K562 (cell line): Measurements from ENCODE around the gene VPS37B.
"Not testable (repeated sequence)": the region's sequence is repeated elsewhere in the genome, so short reads cannot be mapped to it uniquely, and the experiment has no call there.

Experiments used
- CTCF ChIP-seq, 3 experiments: IDR thresholded peaks in 2 of 3; conservative IDR thresholded peaks in 1 of 3; 2 replicates each; pipeline ENCODE4 v1.5.1; 2011 to 2012; ENCODE audit warnings: low read length in 3 of 3, mild to moderate bottlenecking in 3 of 3, control low read depth in 2 of 3, improper control_type of control experiment in 1 of 3, inconsistent platforms in 1 of 3, low read depth in 1 of 3, mixed read lengths in 1 of 3, moderate library complexity in 1 of 3; ENCODE audit not compliant: insufficient read depth in 2 of 3
- EZH2 ChIP-seq: IDR thresholded peaks from 2 replicates; pipeline ENCODE4 v1.6.1; 2012; ENCODE audit warnings: low read depth, mild to moderate bottlenecking, inconsistent platforms, low read length, borderline replicate concordance
- HDAC3 ChIP-seq: fragments of 450-650 bp; IDR thresholded peaks from 2 replicates; pipeline ENCODE4 v1.6.1; 2018; ENCODE audit warnings: borderline replicate concordance, mild to moderate bottlenecking, moderate library complexity; ENCODE audit not compliant: partially characterized antibody
- L3MBTL2 ChIP-seq: fragments of 450-650 bp; IDR thresholded peaks from 2 replicates; pipeline ENCODE4 v1.6.1; 2016; ENCODE audit warnings: mild to moderate bottlenecking, moderate library complexity
- MAZ ChIP-seq, 2 experiments: fragments of 450-650 bp in 1 of 2; sonication (generic) in 1 of 2; formaldehyde crosslinking; IDR thresholded peaks in 1 of 2; conservative IDR thresholded peaks in 1 of 2; 2 replicates each; pipeline versions ENCODE4 v1.4.0 to v1.5.0; 2020; ENCODE audit warnings: mild to moderate bottlenecking in 1 of 2, missing genetic modification reagents in 1 of 2
- MYC ChIP-seq, 2 experiments: fragments of 250-450 bp in 1 of 2; sonication (Bioruptor Pico) in 1 of 2; IDR thresholded peaks; 2 replicates each; pipeline versions ENCODE4 v1.5.1 to v1.6.1; 2012 to 2021; ENCODE audit warnings: low read depth in 2 of 2, borderline replicate concordance in 1 of 2, improper control_type of control experiment in 1 of 2, low read length in 1 of 2, mild to moderate bottlenecking in 1 of 2, moderate library complexity in 1 of 2
- PCBP2 ChIP-seq: fragments of 200-400 bp; formaldehyde crosslinking; IDR thresholded peaks from 2 replicates; pipeline ENCODE4 v1.6.1; 2018; ENCODE audit warnings: low read length, low read depth, mild to moderate bottlenecking, moderate library complexity; ENCODE audit not compliant: poor library complexity, severe bottlenecking
- TAF1 ChIP-seq: IDR thresholded peaks from 2 replicates; pipeline ENCODE4 v1.6.1; 2011; ENCODE audit warnings: mild to moderate bottlenecking, low read length, moderate library complexity; ENCODE audit not compliant: insufficient read depth, control insufficient read depth, severe bottlenecking; ENCODE audit errors: extremely low read depth
- ZFP91 ChIP-seq: sonication (generic); formaldehyde crosslinking; IDR thresholded peaks from 2 replicates; pipeline ENCODE4 v1.8.0; 2022; ENCODE audit warnings: mild to moderate bottlenecking, missing genetic modification reagents
- ZNF143 ChIP-seq: sonication (generic); formaldehyde crosslinking; IDR thresholded peaks from 2 replicates; pipeline ENCODE4 v1.9.0; 2022; ENCODE audit warnings: mild to moderate bottlenecking, missing genetic modification reagents
- ZZZ3 ChIP-seq: fragments of 450-650 bp; IDR thresholded peaks from 2 replicates; pipeline ENCODE4 v1.6.1; 2016; ENCODE audit warnings: antibody characterized with exemption, mild to moderate bottlenecking, moderate library complexity

GRCh38 chr12:122876281-122876680 is 19.6 kb downstream of the VPS37B start:
- TF ChIP-seq ZFP91 (CRISPR knock-in tag); ZZZ3; PCBP2; HDAC3; L3MBTL2; EZH2; TAF1; MYC (IDR thresholded peaks at IDR 0.05; ENCODE audit: low read depth, low read length); MYC (CRISPR knock-in tag; IDR thresholded peaks at IDR 0.05; ENCODE audit: borderline replicate concordance, low read depth); CTCF (IDR thresholded peaks at IDR 0.05 in 2 of 3, conservative IDR thresholded peaks at IDR 0.05 in 1 of 3; ENCODE audit: insufficient read depth in 2 of 3, low read depth in 1 of 3, low read length in 3 of 3); MAZ (CRISPR knock-in tag; conservative IDR thresholded peaks at IDR 0.05 in 1 of 2, IDR thresholded peaks at IDR 0.05 in 1 of 2); ZNF143 (CRISPR knock-in tag): not testable (repeated sequence)
